Measurements from ENCODE around the gene MIPEP.

DNA sequence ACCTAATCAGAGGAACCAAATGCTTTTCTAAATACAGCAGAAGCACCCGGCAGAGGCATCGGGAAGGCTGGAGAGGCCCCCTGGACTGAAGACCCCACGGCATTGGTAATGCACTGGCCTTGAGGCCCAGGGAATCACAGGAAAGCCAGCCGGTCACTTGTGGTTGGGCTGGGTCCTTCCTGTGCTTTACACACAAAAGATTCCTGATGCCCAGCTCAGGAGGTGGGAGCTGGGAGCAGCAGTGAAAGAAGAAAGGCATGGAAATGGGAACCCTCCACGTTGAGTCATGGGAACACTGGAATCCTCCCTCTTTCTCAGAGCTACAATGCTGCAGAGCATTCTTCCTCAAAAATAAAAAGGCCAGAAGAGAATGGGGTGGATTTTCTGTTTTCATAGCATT lies 192.6 kb downstream of the MIPEP start:
- TF ChIP-seq, protein P1, sequence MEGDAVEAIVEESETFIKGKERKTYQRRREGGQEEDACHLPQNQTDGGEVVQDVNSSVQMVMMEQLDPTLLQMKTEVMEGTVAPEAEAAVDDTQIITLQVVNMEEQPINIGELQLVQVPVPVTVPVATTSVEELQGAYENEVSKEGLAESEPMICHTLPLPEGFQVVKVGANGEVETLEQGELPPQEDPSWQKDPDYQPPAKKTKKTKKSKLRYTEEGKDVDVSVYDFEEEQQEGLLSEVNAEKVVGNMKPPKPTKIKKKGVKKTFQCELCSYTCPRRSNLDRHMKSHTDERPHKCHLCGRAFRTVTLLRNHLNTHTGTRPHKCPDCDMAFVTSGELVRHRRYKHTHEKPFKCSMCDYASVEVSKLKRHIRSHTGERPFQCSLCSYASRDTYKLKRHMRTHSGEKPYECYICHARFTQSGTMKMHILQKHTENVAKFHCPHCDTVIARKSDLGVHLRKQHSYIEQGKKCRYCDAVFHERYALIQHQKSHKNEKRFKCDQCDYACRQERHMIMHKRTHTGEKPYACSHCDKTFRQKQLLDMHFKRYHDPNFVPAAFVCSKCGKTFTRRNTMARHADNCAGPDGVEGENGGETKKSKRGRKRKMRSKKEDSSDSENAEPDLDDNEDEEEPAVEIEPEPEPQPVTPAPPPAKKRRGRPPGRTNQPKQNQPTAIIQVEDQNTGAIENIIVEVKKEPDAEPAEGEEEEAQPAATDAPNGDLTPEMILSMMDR (IDR thresholded peaks at IDR 0.05): no peak
- no peak for TF ChIP-seq POLR2A (IDR thresholded peaks at IDR 0.05)

Data from adrenal gland (tissue), 5 donors.